Measurements from ENCODE around the gene RELL2. TPM values are rescaled to one million over a fixed set of nuclear protein-coding genes. Genes with fewer than 3 reads are reported as not detected.

The RELL2 gene
- total RNA-seq, 1 donor from 2014 or later = 7.8 TPM

DNA sequence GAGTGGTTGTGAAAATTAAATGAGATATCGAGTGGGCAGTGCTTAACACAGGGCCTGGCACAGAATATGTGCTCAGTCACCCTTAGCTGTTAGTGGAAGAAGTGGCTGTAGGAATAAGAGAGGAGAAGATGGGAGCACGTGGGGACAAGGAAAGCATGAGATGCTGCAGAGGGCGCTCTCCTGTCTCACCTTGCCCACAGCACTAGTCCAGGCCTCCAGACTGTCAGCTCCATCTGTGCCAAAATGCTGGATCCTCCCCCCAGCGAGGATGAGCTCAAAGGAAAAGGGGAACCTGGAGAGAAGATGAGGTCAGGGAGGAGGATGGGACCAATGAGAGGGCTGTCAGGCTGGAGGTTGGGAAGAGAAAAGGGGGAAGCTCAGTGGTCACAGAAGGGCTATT, 32.7 kb downstream of the RELL2 start:
- Histone ChIP-seq H3K27me3 (ENCODE audit: control insufficient read depth, insufficient read depth, low read length) (no peaks in the 10 kb centered on the region), H3K4me3 (ENCODE audit: low read depth, low read length) (no peak overlapping the region), H3K36me3 (ENCODE audit: control insufficient read depth, insufficient read depth, low read length) (no peaks in the 10 kb centered on the region)
- TF ChIP-seq, protein P1, sequence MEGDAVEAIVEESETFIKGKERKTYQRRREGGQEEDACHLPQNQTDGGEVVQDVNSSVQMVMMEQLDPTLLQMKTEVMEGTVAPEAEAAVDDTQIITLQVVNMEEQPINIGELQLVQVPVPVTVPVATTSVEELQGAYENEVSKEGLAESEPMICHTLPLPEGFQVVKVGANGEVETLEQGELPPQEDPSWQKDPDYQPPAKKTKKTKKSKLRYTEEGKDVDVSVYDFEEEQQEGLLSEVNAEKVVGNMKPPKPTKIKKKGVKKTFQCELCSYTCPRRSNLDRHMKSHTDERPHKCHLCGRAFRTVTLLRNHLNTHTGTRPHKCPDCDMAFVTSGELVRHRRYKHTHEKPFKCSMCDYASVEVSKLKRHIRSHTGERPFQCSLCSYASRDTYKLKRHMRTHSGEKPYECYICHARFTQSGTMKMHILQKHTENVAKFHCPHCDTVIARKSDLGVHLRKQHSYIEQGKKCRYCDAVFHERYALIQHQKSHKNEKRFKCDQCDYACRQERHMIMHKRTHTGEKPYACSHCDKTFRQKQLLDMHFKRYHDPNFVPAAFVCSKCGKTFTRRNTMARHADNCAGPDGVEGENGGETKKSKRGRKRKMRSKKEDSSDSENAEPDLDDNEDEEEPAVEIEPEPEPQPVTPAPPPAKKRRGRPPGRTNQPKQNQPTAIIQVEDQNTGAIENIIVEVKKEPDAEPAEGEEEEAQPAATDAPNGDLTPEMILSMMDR (IDR thresholded peaks at IDR 0.05; ENCODE audit: insufficient read depth, low read length, poor library complexity, severe bottlenecking) = no peak
- DNase-seq (ENCODE audit: low read depth) = no peak

DNA sequence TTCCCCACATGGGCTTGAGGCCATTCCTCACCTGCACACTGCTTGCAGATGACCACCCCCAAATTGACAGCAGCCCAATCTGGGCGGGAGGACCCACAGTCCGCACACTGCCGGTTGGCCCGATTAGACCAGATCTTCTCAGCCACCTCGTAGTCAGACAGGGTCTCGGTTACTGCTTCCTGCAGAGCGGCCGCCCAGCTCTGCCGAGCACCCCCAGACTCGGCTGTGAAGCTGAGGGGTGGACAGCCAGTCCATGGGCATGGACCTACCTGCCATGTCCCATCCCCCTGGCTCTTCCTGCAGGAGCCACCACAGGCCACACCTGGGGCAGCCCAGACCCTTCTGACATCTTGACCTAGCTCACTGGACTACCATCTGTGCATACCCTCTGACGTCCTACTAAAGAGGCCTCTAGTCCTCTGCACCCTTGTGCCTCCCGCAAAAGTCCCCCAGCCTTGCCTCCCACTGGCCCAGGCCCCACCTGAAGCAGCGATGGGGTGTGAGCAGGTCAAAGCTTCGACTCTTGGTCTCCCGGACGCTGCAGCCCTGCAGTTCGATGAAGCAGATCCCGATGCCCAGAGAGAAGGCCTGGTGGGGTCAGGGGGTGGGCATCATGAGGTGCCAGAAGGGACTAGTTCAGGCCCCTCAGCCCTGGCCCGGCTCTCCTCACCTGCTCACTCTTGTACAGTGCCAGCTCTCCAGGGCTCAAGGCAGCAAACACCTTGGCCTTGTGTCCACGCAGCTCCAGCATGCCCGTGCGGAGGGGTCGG, 35.5 kb downstream of the RELL2 start:
- DNase-seq (ENCODE audit: low read depth) = no peak
- H3K4me3 ChIP-seq (ENCODE audit: low read depth, low read length) = no peak overlapping the region
- no peaks in the 10 kb centered on the region for H3K36me3 ChIP-seq (ENCODE audit: control insufficient read depth, insufficient read depth, low read length)
- TF ChIP-seq, protein P1 (IDR thresholded peaks at IDR 0.05; ENCODE audit: insufficient read depth, low read length, poor library complexity, severe bottlenecking) = no peak
- H3K27me3 ChIP-seq (ENCODE audit: control insufficient read depth, insufficient read depth, low read length) = no peaks in the 10 kb centered on the region

DNA sequence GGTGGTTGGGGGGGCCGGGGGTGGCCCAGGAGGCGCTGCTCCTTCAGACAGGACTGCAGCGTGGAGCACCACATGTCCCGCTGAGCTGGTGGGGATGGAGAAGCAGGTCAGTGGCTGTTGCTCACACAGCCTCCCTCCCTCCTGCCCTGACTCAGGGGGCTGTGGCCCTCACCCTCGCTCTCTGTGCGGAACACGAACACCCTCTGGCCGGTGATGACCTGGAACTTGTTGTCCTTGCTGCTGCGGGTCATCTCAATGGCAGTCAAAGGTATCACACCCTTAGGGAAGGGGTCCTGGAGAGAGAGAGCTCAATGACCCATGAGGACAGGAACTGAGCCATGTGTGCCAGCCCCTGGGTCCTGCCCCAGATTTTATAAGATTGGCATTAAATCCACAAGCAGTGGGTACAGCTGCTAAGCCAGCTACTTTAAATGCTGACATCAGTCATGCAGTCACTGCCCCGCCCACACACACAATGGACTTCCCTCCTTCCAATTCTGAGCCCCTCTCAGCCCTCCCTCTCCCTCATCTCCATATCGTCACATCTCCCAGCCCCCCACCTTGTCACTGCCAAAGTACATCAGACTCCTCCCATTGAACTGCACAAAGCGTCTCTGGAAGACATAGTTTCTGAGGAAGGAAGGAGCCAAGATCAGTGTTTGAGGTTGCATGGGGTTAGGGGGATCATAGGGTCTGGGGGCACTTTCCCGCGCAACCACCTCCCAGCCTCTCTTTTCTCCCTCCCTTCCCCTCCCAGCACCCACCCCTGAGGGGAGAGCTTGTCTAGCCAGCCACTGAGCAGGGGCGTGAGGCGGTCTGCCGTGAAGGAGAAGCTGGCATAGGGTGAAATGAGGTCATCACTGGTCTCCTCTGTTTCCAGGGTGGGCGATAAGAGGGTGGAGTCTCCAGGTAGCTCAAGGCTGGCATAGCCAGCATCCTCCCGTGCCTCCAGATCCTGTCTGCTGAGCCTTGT, 36.3 kb downstream of the RELL2 start:
- Histone ChIP-seq H3K36me3 (ENCODE audit: control insufficient read depth, insufficient read depth, low read length) (no peaks in the 10 kb centered on the region), H3K4me3 (ENCODE audit: low read depth, low read length) (no peak overlapping the region), H3K27me3 (ENCODE audit: control insufficient read depth, insufficient read depth, low read length) (no peaks in the 10 kb centered on the region)
- no peak for DNase-seq (ENCODE audit: low read depth)
- TF ChIP-seq, protein P1 (IDR thresholded peaks at IDR 0.05; ENCODE audit: insufficient read depth, low read length, poor library complexity, severe bottlenecking) = no peak

DNA sequence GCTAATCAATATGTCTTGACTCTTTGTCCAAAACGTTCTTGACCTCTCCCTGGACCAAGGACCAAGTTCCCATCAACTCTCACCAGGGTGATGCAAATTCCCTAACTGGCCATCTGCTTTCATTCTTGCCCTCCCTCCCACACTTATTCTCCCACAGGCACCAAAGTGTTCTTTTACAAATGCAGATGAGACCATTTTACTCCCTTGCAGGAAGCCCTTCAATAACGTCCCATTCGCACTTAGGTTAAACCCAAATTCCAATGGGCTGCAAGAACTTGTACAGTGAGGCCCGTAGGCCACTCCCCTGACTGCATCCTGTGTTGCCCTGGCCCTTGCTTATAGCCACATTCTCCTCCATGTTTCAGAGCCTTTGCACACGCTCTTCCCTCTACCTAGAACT, 38.0 kb downstream of the RELL2 start:
- TF ChIP-seq, protein P1 (IDR thresholded peaks at IDR 0.05; ENCODE audit: insufficient read depth, low read length, poor library complexity, severe bottlenecking) = no peak
- DNase-seq (ENCODE audit: low read depth) = no peak
- Histone ChIP-seq H3K4me3 (ENCODE audit: low read depth, low read length) (no peak overlapping the region), H3K27me3 (ENCODE audit: control insufficient read depth, insufficient read depth, low read length) (no peaks in the 10 kb centered on the region), H3K36me3 (ENCODE audit: control insufficient read depth, insufficient read depth, low read length) (no peaks in the 10 kb centered on the region)

DNA sequence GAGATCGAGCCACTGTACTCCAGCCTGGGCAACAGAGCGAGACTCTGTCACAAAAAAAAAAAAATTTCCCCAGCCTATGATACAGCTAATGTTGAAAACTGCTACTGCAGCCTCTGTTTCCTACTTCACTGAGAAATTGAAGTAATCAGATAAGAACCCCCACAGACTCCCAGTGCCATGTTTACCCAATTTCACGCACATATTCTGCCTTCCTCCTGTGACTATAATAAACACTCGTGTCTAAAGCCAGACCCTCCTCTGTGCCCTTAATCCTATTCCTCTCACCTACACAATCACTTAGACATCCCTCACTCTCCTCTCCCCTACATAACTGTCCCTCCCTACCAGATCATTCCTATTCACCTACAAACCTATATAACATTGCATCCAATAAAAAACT, 38.9 kb downstream of the RELL2 start:
- Histone ChIP-seq H3K36me3 (ENCODE audit: control insufficient read depth, insufficient read depth, low read length) (no peaks in the 10 kb centered on the region), H3K4me3 (ENCODE audit: low read depth, low read length) (no peak overlapping the region), H3K27me3 (ENCODE audit: control insufficient read depth, insufficient read depth, low read length) (no peaks in the 10 kb centered on the region)
- TF ChIP-seq, protein P1 (IDR thresholded peaks at IDR 0.05; ENCODE audit: insufficient read depth, low read length, poor library complexity, severe bottlenecking) = no peak
- DNase-seq (ENCODE audit: low read depth) = no peak

All from kidney epithelial cell (primary cell).